ENCODE data around the gene ATL2. TPM values are rescaled to one million over a fixed set of nuclear protein-coding genes. Genes with fewer than 3 reads are reported as not detected.

ATL2 gene
- total RNA-seq, 1 donor from 2014 or later: 156 TPM

GRCh38 chr2:38405917-38406596 lies 29.0 kb upstream of the ATL2 start:
- peaks cover 34% of the 10 kb centered on the region for H3K4me1 ChIP-seq
- no peak overlapping the region for H3K27ac ChIP-seq
- no peak for DNase-seq (ENCODE audit: extremely low spot score in 2 of 2)
- no peak overlapping the region for H3K4me3 ChIP-seq
- TF ChIP-seq POLR2A (IDR thresholded peaks at IDR 0.05): no peak
- TF ChIP-seq CTCF (IDR thresholded peaks at IDR 0.05): no peak
- TF ChIP-seq POLR2AphosphoS5 (IDR thresholded peaks at IDR 0.05; ENCODE audit: insufficient read depth in 1 of 2, low read depth in 1 of 2): no peak
- no peaks in the 10 kb centered on the region for H3K9me3 ChIP-seq
- H3K36me3 ChIP-seq: no peaks in the 10 kb centered on the region
- intact Hi-C loops (cut with DNase I): no loop called here
- H3K27me3 ChIP-seq: no peaks in the 10 kb centered on the region

GRCh38 chr2:38400513-38400912 lies 23.4 kb upstream of the ATL2 start:
- H3K27ac ChIP-seq: no peak overlapping the region
- TF ChIP-seq POLR2AphosphoS5 (IDR thresholded peaks at IDR 0.05; ENCODE audit: insufficient read depth in 1 of 2, low read depth in 1 of 2) (no peak), POLR2A (IDR thresholded peaks at IDR 0.05) (no peak), CTCF (IDR thresholded peaks at IDR 0.05) (no peak)
- H3K4me3 ChIP-seq: no peak overlapping the region
- H3K4me1 ChIP-seq: peaks cover under 1% of the 10 kb centered on the region
- no peaks in the 10 kb centered on the region for H3K9me3 ChIP-seq
- intact Hi-C loops (cut with DNase I): no loop called here
- DNase-seq (ENCODE audit: extremely low spot score in 2 of 2): no peak
- no peaks in the 10 kb centered on the region for H3K36me3 ChIP-seq
- no peaks in the 10 kb centered on the region for H3K27me3 ChIP-seq

- TF ChIP-seq POLR2AphosphoS5 (IDR thresholded peaks at IDR 0.05; ENCODE audit: insufficient read depth in 1 of 2, low read depth in 1 of 2) (no peak), CTCF (IDR thresholded peaks at IDR 0.05) (no peak), POLR2A (IDR thresholded peaks at IDR 0.05) (no peak)
- no peak overlapping the region for H3K27ac ChIP-seq
- no peak overlapping the region for H3K4me3 ChIP-seq
Observed at GRCh38 chr2:38398739-38399138, 21.7 kb upstream of the ATL2 start.

GRCh38 chr2:38394903-38395341 lies 17.8 kb upstream of the ATL2 start:
- no peaks in the 10 kb centered on the region for H3K9me3 ChIP-seq
- H3K4me3 ChIP-seq: no peak overlapping the region
- no peak for DNase-seq (ENCODE audit: extremely low spot score in 2 of 2)
- no peak overlapping the region for H3K27ac ChIP-seq
- H3K4me1 ChIP-seq: peaks cover 6% of the 10 kb centered on the region
- H3K36me3 ChIP-seq: no peaks in the 10 kb centered on the region
- peak in 1 of 2 donors; percentile 52 for TF ChIP-seq POLR2AphosphoS5 (IDR thresholded peaks at IDR 0.05; ENCODE audit: insufficient read depth in 1 of 2, low read depth in 1 of 2)
- TF ChIP-seq POLR2A (IDR thresholded peaks at IDR 0.05): no peak
- no peak for TF ChIP-seq CTCF (IDR thresholded peaks at IDR 0.05)
- intact Hi-C loops (cut with DNase I): no loop called here
- H3K27me3 ChIP-seq: no peaks in the 10 kb centered on the region

More at GRCh38 chr2:38398739-38399138, 21.7 kb upstream of the ATL2 start:
- intact Hi-C loops (cut with DNase I): no loop called here
- no peaks in the 10 kb centered on the region for H3K9me3 ChIP-seq
- peaks cover 6% of the 10 kb centered on the region for H3K4me1 ChIP-seq
- H3K27me3 ChIP-seq: no peaks in the 10 kb centered on the region
- no peak for DNase-seq (ENCODE audit: extremely low spot score in 2 of 2)
- H3K36me3 ChIP-seq: no peaks in the 10 kb centered on the region

- no peaks in the 10 kb centered on the region for H3K36me3 ChIP-seq
- no peak overlapping the region for H3K27ac ChIP-seq
- H3K9me3 ChIP-seq: no peaks in the 10 kb centered on the region
- H3K4me1 ChIP-seq: peaks cover 6% of the 10 kb centered on the region
- DNase-seq (ENCODE audit: extremely low spot score in 2 of 2): no peak
- no peak for TF ChIP-seq CTCF (IDR thresholded peaks at IDR 0.05)
- no peak for TF ChIP-seq POLR2AphosphoS5 (IDR thresholded peaks at IDR 0.05; ENCODE audit: insufficient read depth in 1 of 2, low read depth in 1 of 2)
- no peak for TF ChIP-seq POLR2A (IDR thresholded peaks at IDR 0.05)
- H3K27me3 ChIP-seq: no peaks in the 10 kb centered on the region
- H3K4me3 ChIP-seq: no peak overlapping the region
- intact Hi-C loops (cut with DNase I): no loop called here
Observed at GRCh38 chr2:38394041-38394440, 17.0 kb upstream of the ATL2 start.
